Activated naive CD4-positive, alpha-beta T cell (primary cell): Measurements from ENCODE around the gene OVAAL.

ENCODE experiments used
- DNase-seq, 4 experiments: peaks; one replicate each; lab custom pipeline; 2025; lab: John Stamatoyannopoulos, UW

Gene OVAAL

DNA sequence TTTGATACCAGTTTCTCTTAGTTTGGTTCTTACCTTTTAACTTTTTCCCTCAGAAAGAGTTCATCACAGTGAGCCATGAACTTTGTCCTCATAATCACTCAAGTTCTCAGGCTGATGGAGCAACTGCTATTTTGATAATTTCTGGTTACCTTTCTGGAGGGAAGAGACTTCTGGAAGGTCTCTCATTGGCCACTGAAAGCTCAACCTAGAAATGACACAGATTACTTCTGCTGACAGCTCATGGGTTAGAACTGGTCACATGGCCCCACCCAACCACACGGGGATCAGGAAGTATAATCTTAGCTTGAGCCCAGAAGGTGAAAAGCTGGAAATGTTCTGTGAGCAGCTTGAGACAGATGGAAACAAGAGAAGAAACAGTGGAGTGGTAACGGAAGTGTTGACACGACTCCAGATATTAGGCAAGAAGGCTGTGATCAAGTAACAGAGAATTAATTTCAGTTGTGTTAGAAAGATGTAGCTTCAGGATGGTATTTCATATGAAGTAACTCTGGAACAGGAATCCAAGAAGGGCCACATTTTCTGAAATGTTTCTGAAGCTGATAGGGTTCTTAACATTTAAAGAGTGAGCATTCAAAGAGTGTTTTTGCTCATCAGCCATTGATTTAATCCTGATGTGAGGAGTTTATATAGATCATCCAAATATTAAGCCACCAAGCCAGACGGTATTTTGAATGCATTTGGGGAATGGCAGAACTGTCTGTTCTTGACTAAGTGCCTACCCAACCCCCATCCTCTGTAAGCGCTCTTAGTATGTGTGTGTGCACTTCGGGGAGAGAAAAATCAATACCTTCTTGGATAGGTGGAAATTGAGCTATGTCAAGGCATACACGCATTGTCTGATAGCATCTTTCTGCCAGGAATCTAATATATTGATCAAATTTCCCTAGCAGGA lies 51.1 kb downstream of the OVAAL start:
- DNase-seq = no peak

DNA sequence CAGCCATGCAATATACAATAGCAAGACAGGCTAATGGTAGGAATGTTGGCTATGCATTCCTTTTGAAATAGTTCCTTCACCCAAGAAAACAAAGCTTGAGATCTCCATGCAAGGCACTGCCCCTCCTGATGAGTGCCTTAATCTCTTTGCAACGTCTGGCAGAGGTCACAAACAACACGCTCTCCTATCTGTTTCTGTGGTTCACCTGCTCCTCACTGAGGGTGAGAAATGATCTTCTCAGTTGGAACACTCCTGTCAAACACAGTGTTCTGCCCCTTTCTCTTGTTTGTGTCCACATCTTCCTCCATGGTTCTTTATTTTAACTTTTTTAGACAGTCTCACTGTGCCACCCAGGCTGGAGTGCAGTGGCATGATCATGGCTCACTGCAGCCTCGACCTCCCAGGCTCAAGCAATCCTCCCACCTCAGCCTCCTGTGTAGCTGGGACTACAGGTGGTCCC lies 51.8 kb downstream of the OVAAL start:
- no peak for DNase-seq

DNA sequence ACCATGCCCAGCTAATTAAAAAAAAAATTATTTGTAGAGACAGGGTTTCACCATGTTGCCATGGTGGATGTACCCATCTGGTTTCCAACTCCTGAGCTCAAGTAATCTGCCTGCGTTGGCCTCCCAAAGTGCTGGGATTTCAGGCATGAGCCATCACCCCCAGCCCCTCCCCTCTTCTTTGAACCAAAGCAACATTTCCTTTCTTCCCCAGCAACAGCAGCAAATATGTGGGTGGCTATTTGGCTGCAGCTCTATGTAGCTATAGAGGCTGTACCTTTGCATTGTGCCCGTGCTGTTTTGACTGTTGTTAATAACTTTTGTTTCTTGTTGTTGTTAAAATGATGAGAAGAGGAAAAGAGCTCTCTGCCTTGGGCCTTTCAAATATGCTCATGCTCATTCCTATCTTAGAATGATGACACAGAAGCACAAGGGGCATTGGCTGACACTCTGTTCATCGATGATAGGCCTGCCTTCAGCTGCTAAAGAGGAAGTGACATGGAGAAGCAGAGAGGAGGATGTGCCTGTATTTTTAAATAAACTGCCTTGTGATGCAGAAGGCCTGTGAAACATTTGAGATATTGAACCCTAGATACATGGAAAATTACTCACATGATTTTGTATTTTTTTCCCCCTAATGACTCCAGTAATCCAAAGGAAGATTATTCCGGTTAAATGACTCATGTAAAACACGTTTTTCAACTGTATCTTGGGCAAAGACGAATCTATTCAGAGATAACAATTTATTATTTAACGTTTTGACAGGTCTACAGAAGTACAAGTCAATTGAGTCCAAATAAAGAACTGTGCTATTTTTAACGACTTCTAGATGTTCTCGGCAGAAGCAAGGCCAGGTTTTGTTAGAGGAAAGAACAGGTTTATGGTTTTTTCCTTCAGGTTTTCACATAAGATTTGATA lies 52.5 kb downstream of the OVAAL start:
- DNase-seq = no peak

DNA sequence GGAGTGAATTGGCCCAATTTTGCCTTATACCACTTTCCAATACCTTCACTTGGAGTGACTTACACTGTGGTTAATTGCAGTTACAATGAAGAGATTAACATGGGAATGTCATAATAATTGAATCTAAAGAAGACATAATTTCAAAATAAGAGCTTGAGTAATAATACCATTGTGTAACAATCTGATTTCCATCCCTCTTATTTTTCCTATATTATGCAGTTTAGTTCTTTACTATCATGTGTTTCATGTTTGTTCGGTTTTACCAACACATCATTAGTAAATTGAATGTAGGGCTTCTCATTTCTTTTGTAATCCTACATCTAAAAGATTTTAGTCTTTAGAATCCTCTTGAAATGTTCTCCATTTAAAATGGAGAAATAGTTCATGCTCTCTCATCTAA lies 53.9 kb downstream of the OVAAL start:
- DNase-seq = no peak

DNA sequence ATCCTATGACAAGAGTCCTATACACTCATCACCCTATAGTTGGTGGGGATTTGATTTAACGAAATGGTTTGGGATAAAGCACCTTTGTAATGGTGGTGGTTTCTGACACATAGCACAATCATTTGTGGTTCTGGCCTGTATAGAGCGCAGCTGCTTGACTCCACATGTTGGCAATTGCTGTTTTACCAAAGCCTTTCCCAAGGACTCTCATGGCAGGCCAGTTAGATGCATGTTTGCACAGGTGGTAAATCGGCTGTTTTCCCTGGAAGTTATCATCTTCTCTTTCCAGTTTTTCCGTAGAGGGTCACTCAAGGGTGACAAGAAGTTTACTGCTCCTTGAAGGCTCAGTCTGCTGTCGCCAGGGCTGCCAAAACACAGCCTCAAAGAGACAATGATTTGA lies 56.0 kb downstream of the OVAAL start:
- DNase-seq = no peak

DNA sequence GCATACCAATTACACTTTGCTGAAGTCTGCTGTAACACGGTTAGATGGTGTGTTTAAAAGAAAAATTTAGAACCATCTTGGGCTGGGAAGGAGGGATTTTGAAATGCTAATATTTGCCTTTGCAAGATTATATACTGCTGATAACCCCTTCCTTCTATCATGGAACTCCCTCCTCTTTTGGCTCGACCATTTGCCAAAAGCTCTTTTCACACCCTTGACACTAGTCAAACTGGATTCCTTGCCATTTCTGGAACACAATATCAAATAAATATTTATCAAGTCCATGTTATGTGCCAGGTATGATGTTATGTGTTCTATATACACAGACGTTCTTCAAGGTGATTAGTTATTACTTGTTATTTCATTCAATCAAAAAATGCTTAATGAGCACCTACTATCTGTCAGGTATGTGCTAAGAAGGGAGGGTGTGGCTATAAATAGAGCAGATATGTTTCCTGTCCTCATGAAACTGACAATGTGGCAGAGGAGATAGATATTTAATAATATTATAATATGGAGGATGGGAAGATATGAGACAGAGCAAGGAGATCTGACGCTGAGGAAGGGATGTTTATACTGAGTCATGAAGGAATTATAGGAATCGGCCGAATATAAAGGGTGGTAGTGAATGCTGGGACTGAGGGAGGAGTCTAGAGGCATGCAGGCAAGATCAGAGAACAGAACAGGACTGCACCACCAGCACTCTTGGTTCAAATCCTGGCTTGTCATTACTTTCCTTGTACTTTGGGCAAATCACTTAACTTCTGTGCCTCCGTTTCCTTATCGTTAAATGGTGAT lies 56.9 kb downstream of the OVAAL start:
- DNase-seq = no peak
